GM12874 (cell line): ENCODE measurements around the gene LCE1C.

ENCODE experiments used
- CTCF ChIP-seq: IDR thresholded peaks from 2 replicates; pipeline ENCODE4 v1.5.1; 2011; ENCODE audit warnings: low read depth, mild to moderate bottlenecking, control low read depth, low read length, moderate library complexity; ENCODE audit not compliant: insufficient read depth

LCE1C gene

GRCh38 chr1:152759453-152760173 is 46.8 kb downstream of the LCE1C start:
- TF ChIP-seq CTCF: no peak

GRCh38 chr1:152758636-152759035 is 47.8 kb downstream of the LCE1C start:
- no peak for TF ChIP-seq CTCF

- no peak for TF ChIP-seq CTCF
Measured at GRCh38 chr1:152757747-152758146, 48.7 kb downstream of the LCE1C start, which contains the start of gene KPRP. Gene KPRP, plus strand, starts transcription at chr1:152758025. Its CDS starts 1,564 bp downstream, at chr1:152759589.

- TF ChIP-seq CTCF: no peak
Measured at GRCh38 chr1:152756872-152757271, 49.6 kb downstream of the LCE1C start.
